IPS DF 6.9 (cell line): ENCODE results near the gene FOXR2.

Source experiments
- DNase-seq: peaks from one replicate; pipeline ENCODE4 v3.0.0-alpha.2; 2013; ENCODE audit warnings: low read depth, low spot score
- H3K27ac ChIP-seq: one replicate; pipeline ENCODE4 v1.5.1; 2013; ENCODE audit warnings: low read length, control low read depth
- H3K27me3 ChIP-seq: 2 replicates; pipeline ENCODE4 v1.6.1; 2013; ENCODE audit warnings: mild to moderate bottlenecking, low read length; ENCODE audit not compliant: control insufficient read depth, insufficient read depth
- H3K36me3 ChIP-seq: 2 replicates; pipeline ENCODE4 v1.6.1; 2013; ENCODE audit warnings: low read length; ENCODE audit not compliant: control insufficient read depth, insufficient read depth
- H3K4me1 ChIP-seq: 2 replicates; pipeline ENCODE4 v1.6.1; 2013; ENCODE audit warnings: low read length; ENCODE audit not compliant: control insufficient read depth, insufficient read depth
- H3K4me3 ChIP-seq: 2 replicates; pipeline ENCODE4 v1.5.1; 2013; ENCODE audit warnings: mild to moderate bottlenecking, low read length
- H3K9me3 ChIP-seq: 2 replicates; pipeline ENCODE4 v1.6.1; 2013; ENCODE audit warnings: low read length, inconsistent platforms; ENCODE audit not compliant: control insufficient read depth, insufficient read depth
- WGBS: extraction: QIAGEN DNeasy Blood & Tissue Kit; methylation state at CpG from one replicate; pipeline ENCODE4 v1.1.7; 2013; ENCODE audit warnings: mixed read lengths, missing lambda C conversion rate; ENCODE audit not compliant: insufficient read length, insufficient coverage; 5-methylcytosine and 5-hydroxymethylcytosine counted together

Gene FOXR2

GRCh38 chrX:55623100-55623499 lies at the start of gene FOXR2:
Gene FOXR2, plus strand, starts transcription at chrX:55623400. Its CDS starts 312 bp downstream, at chrX:55623712.
- Histone ChIP-seq H3K36me3 (no peaks in the 10 kb centered on the region), H3K4me1 (no peaks in the 10 kb centered on the region), H3K27ac (no peak within 1 kb of the TSS), H3K9me3 (no peaks in the 10 kb centered on the region), H3K27me3 (no peaks in the 10 kb centered on the region), H3K4me3 (no peak within 1 kb of the TSS)
- no peak for DNase-seq
- no CpG with 5 or more reads among the region's 1 CpG for WGBS

GRCh38 chrX:55579115-55579514 lies 44.1 kb upstream of the FOXR2 start:
- no peaks in the 10 kb centered on the region for H3K9me3 ChIP-seq
- H3K4me3 ChIP-seq, result no peak overlapping the region
- no peaks in the 10 kb centered on the region for H3K27me3 ChIP-seq
- H3K27ac ChIP-seq, result no peak overlapping the region
- H3K36me3 ChIP-seq, result no peaks in the 10 kb centered on the region
- H3K4me1 ChIP-seq, result no peaks in the 10 kb centered on the region
- no peak for DNase-seq

GRCh38 chrX:55582447-55582846 lies 40.8 kb upstream of the FOXR2 start:
- no peak overlapping the region for H3K27ac ChIP-seq
- no CpG with 5 or more reads among the region's 1 CpG for WGBS
- no peaks in the 10 kb centered on the region for H3K4me1 ChIP-seq
- no peak overlapping the region for H3K4me3 ChIP-seq
- no peaks in the 10 kb centered on the region for H3K36me3 ChIP-seq
- DNase-seq, result no peak
- no peaks in the 10 kb centered on the region for H3K9me3 ChIP-seq
- H3K27me3 ChIP-seq, result no peaks in the 10 kb centered on the region

GRCh38 chrX:55593296-55593695 lies 29.9 kb upstream of the FOXR2 start:
- H3K27ac ChIP-seq, result no peak overlapping the region
- no peaks in the 10 kb centered on the region for H3K9me3 ChIP-seq
- WGBS, result no CpG with 5 or more reads among the region's 5 CpGs
- no peak overlapping the region for H3K4me3 ChIP-seq
- no peaks in the 10 kb centered on the region for H3K36me3 ChIP-seq
- H3K4me1 ChIP-seq, result no peaks in the 10 kb centered on the region
- DNase-seq, result no peak
- H3K27me3 ChIP-seq, result no peaks in the 10 kb centered on the region

- Histone ChIP-seq H3K27me3 (no peaks in the 10 kb centered on the region), H3K36me3 (no peaks in the 10 kb centered on the region), H3K4me1 (no peaks in the 10 kb centered on the region), H3K4me3 (no peak overlapping the region), H3K27ac (no peak overlapping the region), H3K9me3 (no peaks in the 10 kb centered on the region)
- DNase-seq, result no peak
- no CpG with 5 or more reads among the region's 13 CpGs for WGBS
These were observed 29.4 kb upstream of the FOXR2 start for GRCh38 chrX:55593756-55594257.

GRCh38 chrX:55598333-55598732 lies 24.9 kb upstream of the FOXR2 start:
- Histone ChIP-seq H3K9me3 (no peaks in the 10 kb centered on the region), H3K27me3 (no peaks in the 10 kb centered on the region), H3K4me1 (no peaks in the 10 kb centered on the region), H3K27ac (no peak overlapping the region), H3K4me3 (no peak overlapping the region), H3K36me3 (no peaks in the 10 kb centered on the region)
- WGBS, result no CpG with 5 or more reads among the region's 7 CpGs
- no peak for DNase-seq

GRCh38 chrX:55619547-55619946 lies 3.7 kb upstream of the FOXR2 start:
- no peak overlapping the region for H3K27ac ChIP-seq
- H3K9me3 ChIP-seq, result no peaks in the 10 kb centered on the region
- H3K4me3 ChIP-seq, result no peak overlapping the region
- no peaks in the 10 kb centered on the region for H3K27me3 ChIP-seq
- no CpG with 5 or more reads among the region's 2 CpGs for WGBS
- no peak for DNase-seq
- no peaks in the 10 kb centered on the region for H3K36me3 ChIP-seq
- no peaks in the 10 kb centered on the region for H3K4me1 ChIP-seq

GRCh38 chrX:55624403-55624802 lies 1.2 kb downstream of the FOXR2 start:
- no CpG with 5 or more reads among the region's 5 CpGs for WGBS
- no peaks in the 10 kb centered on the region for H3K9me3 ChIP-seq
- H3K4me1 ChIP-seq, result no peaks in the 10 kb centered on the region
- no peaks in the 10 kb centered on the region for H3K27me3 ChIP-seq
- no peak overlapping the region for H3K27ac ChIP-seq
- H3K4me3 ChIP-seq, result no peak overlapping the region
- no peaks in the 10 kb centered on the region for H3K36me3 ChIP-seq
- no peak for DNase-seq

GRCh38 chrX:55636109-55636508 lies 12.9 kb downstream of the FOXR2 start:
- WGBS, result no CpG with 5 or more reads among the region's 8 CpGs
- Histone ChIP-seq H3K27ac (no peak overlapping the region), H3K4me1 (no peaks in the 10 kb centered on the region), H3K36me3 (no peaks in the 10 kb centered on the region), H3K4me3 (no peak overlapping the region), H3K27me3 (no peaks in the 10 kb centered on the region), H3K9me3 (no peaks in the 10 kb centered on the region)
- no peak for DNase-seq

- H3K9me3 ChIP-seq, result no peaks in the 10 kb centered on the region
- no peaks in the 10 kb centered on the region for H3K27me3 ChIP-seq
- H3K36me3 ChIP-seq, result no peaks in the 10 kb centered on the region
- H3K4me1 ChIP-seq, result no peaks in the 10 kb centered on the region
- H3K27ac ChIP-seq, result no peak overlapping the region
- no peak overlapping the region for H3K4me3 ChIP-seq
- no CpG with 5 or more reads among the region's 1 CpG for WGBS
- no peak for DNase-seq
These were observed 15.7 kb downstream of the FOXR2 start for GRCh38 chrX:55638933-55639332.

GRCh38 chrX:55640854-55641253 lies 17.7 kb downstream of the FOXR2 start:
- Histone ChIP-seq H3K27ac (no peak overlapping the region), H3K4me1 (no peaks in the 10 kb centered on the region), H3K9me3 (no peaks in the 10 kb centered on the region), H3K36me3 (no peaks in the 10 kb centered on the region), H3K4me3 (no peak overlapping the region), H3K27me3 (no peaks in the 10 kb centered on the region)
- no CpG with 5 or more reads among the region's 4 CpGs for WGBS
- DNase-seq, result no peak
